ENCODE measurements around the gene RNASE1. TPM values are rescaled to one million over a fixed set of nuclear protein-coding genes. Genes with fewer than 3 reads are reported as not detected.

The RNASE1 gene
- total and polyA plus RNA-seq, 10 of the 15 experiments (the other 5 are each of a cell fraction or from before 2014, with no cell fraction given) = 0.11 to 0.72 (median 0.38) TPM; not detected in 7

DNA sequence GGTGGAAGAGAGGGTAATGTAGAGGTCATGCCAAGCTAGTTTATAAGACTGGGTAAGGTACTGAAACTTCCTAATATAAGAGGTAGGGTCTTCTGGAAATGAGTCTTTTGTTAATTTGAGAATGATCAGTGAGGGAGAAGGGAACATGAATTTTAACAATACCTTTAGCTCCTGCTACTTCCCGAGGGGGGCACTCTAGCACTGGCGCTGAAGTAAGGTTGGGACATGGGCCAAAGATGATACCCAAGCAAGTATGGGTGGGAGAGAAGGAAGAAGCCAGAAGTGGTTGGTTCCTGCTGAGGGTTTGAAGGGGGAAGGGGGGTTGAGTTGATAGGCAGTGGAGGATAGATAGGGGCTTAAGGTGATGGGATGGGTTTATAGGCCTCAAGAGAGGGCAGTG lies 32.3 kb upstream of the RNASE1 start:
- DNase-seq (ENCODE audit: low read depth, low spot score) (no peak), ATAC-seq (no peak), FAIRE-seq (no peak)
- Histone ChIP-seq H3K27me3 (replicated peaks in 1 of 2; ENCODE audit: control insufficient read depth in 2 of 2, insufficient read depth in 2 of 2, low read length in 1 of 2) (no peaks in the 10 kb centered on the region), H3K4me2 (ENCODE audit: control insufficient read depth, insufficient read depth) (no peak overlapping the region), H3K79me2 (ENCODE audit: control insufficient read depth, insufficient read depth, low read length) (no peaks in the 10 kb centered on the region), H3K9me3 (replicated peaks; ENCODE audit: control insufficient read depth, insufficient read depth, low read length) (no peaks in the 10 kb centered on the region), H3K9ac (ENCODE audit: control insufficient read depth, insufficient read depth, low read length) (no peak overlapping the region), H3K36me3 (ENCODE audit: control insufficient read depth in 2 of 2, insufficient read depth in 2 of 2, low read length in 1 of 2) (no peaks in the 10 kb centered on the region), H2AFZ (ENCODE audit: control insufficient read depth, low read depth, low read length) (no peak overlapping the region), H3K4me1 (ENCODE audit: control insufficient read depth, insufficient read depth, low read length) (no peaks in the 10 kb centered on the region), H3K27ac (ENCODE audit: control insufficient read depth, insufficient read depth) (no peak overlapping the region), H4K20me1 (ENCODE audit: control insufficient read depth, insufficient read depth) (no peaks in the 10 kb centered on the region), H3K4me3 (no peak overlapping the region)
- SMC1A ChIA-PET (ENCODE audit: uncharacterized antibody, unreplicated experiment) = interaction anchor here (1.2 kb wide), 1 partner anchor 38 kb away, joined by 3 read pairs; no protein-coding TSS in a partner anchor
- intact Hi-C loops (cut with micrococcal nuclease; ENCODE audit: unreplicated experiment) (no loop called here), in situ Hi-C loops (cut with MboI) (no loop called here)
- POLR2A ChIA-PET = no interaction called here
- WGBS (ENCODE audit: insufficient coverage, insufficient replicate concordance, low lambda C conversion rate, missing lambda C conversion rate) = 0% methylated on average over 2 of the region's 2 CpGs
- CTCF ChIA-PET = no interaction called here
- RAD21 ChIA-PET (ENCODE audit: unreplicated experiment) = no interaction called here
- no TSS peak for BruUV-seq (replicated peaks)
- TF ChIP-seq MLLT1 (IDR thresholded peaks at IDR 0.05) (no peak), FOS (IDR thresholded peaks at IDR 0.05; ENCODE audit: borderline replicate concordance, extremely low read depth, insufficient read length) (no peak), SREBF1 (IDR thresholded peaks at IDR 0.05; ENCODE audit: low read length) (no peak), JUNB (IDR thresholded peaks at IDR 0.05) (no peak), TAF1 (IDR thresholded peaks at IDR 0.05; ENCODE audit: borderline replicate concordance, low read depth, low read length) (no peak), SUPT20H (IDR thresholded peaks at IDR 0.05; ENCODE audit: borderline replicate concordance, control insufficient read depth, low read depth, low read length) (no peak), SIN3A (IDR thresholded peaks at IDR 0.05; ENCODE audit: low read depth, low read length) (no peak), MTA2 (IDR thresholded peaks at IDR 0.05; ENCODE audit: low read depth) (no peak), SPI1 (IDR thresholded peaks at IDR 0.05; ENCODE audit: borderline replicate concordance, insufficient read depth, low read depth, low read length) (no peak), ZNF274 (IDR thresholded peaks at IDR 0.05; ENCODE audit: insufficient read depth, insufficient read length) (no peak), ZNF592 (IDR thresholded peaks at IDR 0.05) (no peak), NBN (IDR thresholded peaks at IDR 0.05) (no peak), IKZF1 (conservative IDR thresholded peaks at IDR 0.05) (no peak), SMAD1 (IDR thresholded peaks at IDR 0.05; ENCODE audit: low read depth, partially characterized antibody) (no peak), BHLHE40 (IDR thresholded peaks at IDR 0.05; ENCODE audit: borderline replicate concordance in 1 of 2, low read depth in 2 of 2, low read length in 1 of 2) (no peak)
- TF ChIP-seq, protein P1, sequence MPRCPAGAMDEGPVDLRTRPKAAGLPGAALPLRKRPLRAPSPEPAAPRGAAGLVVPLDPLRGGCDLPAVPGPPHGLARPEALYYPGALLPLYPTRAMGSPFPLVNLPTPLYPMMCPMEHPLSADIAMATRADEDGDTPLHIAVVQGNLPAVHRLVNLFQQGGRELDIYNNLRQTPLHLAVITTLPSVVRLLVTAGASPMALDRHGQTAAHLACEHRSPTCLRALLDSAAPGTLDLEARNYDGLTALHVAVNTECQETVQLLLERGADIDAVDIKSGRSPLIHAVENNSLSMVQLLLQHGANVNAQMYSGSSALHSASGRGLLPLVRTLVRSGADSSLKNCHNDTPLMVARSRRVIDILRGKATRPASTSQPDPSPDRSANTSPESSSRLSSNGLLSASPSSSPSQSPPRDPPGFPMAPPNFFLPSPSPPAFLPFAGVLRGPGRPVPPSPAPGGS (IDR thresholded peaks at IDR 0.05; ENCODE audit: borderline replicate concordance, insufficient read depth, low read depth, low read length, poor library complexity, severe bottlenecking) = no peak
- TF ChIP-seq, protein P2, sequence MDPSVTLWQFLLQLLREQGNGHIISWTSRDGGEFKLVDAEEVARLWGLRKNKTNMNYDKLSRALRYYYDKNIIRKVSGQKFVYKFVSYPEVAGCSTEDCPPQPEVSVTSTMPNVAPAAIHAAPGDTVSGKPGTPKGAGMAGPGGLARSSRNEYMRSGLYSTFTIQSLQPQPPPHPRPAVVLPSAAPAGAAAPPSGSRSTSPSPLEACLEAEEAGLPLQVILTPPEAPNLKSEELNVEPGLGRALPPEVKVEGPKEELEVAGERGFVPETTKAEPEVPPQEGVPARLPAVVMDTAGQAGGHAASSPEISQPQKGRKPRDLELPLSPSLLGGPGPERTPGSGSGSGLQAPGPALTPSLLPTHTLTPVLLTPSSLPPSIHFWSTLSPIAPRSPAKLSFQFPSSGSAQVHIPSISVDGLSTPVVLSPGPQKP (IDR thresholded peaks at IDR 0.05; ENCODE audit: low read depth, low read length) = no peak

Measured in GM12878 (cell line).